ENCODE data around the gene POLR2J3.
"Not testable (repeated sequence)": the region's sequence is repeated elsewhere in the genome, so short reads cannot be mapped to it uniquely, and the experiment has no call there.

GRCh38 chr7:102610441-102610840 is 38.1 kb upstream of the POLR2J3 start:
- TF ChIP-seq ZFP30 (CRISPR knock-in tag; IDR thresholded peaks at IDR 0.05); ARNTL (CRISPR knock-in tag; IDR thresholded peaks at IDR 0.05; ENCODE audit: borderline replicate concordance, low read depth); CSDC2 (CRISPR knock-in tag; IDR thresholded peaks at IDR 0.05); TCF4 (CRISPR knock-in tag; IDR thresholded peaks at IDR 0.05; ENCODE audit: borderline replicate concordance); GLIS3 (CRISPR knock-in tag; IDR thresholded peaks at IDR 0.05); TOX (CRISPR knock-in tag; IDR thresholded peaks at IDR 0.05; ENCODE audit: borderline replicate concordance): not testable (repeated sequence)
- TF ChIP-seq, protein P1, sequence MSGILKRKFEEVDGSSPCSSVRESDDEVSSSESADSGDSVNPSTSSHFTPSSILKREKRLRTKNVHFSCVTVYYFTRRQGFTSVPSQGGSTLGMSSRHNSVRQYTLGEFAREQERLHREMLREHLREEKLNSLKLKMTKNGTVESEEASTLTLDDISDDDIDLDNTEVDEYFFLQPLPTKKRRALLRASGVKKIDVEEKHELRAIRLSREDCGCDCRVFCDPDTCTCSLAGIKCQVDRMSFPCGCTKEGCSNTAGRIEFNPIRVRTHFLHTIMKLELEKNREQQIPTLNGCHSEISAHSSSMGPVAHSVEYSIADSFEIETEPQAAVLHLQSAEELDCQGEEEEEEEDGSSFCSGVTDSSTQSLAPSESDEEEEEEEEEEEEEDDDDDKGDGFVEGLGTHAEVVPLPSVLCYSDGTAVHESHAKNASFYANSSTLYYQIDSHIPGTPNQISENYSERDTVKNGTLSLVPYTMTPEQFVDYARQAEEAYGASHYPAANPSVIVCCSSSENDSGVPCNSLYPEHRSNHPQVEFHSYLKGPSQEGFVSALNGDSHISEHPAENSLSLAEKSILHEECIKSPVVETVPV (CRISPR knock-in tag; IDR thresholded peaks at IDR 0.05), result not testable (repeated sequence)

Data from SK-N-SH treated with all-trans-retinoic acid at 6 μM for 48 hours (cell line).